Peyer's patch (tissue), 4 donors: ENCODE results near the gene PSMC3. TPM values are rescaled to one million over a fixed set of nuclear protein-coding genes. Genes with fewer than 3 reads are reported as not detected.

Source experiments
- DNase-seq, 3 donors: peaks; one replicate each; pipeline ENCODE4 v3.0.0-alpha.2; 2017 to 2019
- H3K27ac ChIP-seq, 4 donors: fragments of 200-600 bp; sonication (generic); one replicate each; pipeline ENCODE4 v1.5.1; 2016 to 2019
- H3K27me3 ChIP-seq, 2 donors: fragments of 200-600 bp; sonication (generic); one replicate each; pipeline ENCODE4 v1.5.1; 2019
- H3K36me3 ChIP-seq, 3 donors: fragments of 200-600 bp; sonication (generic); one replicate each; pipeline ENCODE4 v1.5.1; 2016 to 2019
- H3K4me1 ChIP-seq, 4 donors: fragments of 200-600 bp; sonication (generic); one replicate each; pipeline ENCODE4 v1.5.1; 2016 to 2019
- H3K4me3 ChIP-seq, 4 donors: fragments of 200-600 bp; sonication (generic); 1 replicate in 3 of 4; 2 replicates in 1 of 4; pipeline ENCODE4 v1.5.1; 2016 to 2019; ENCODE audit warnings: mild to moderate bottlenecking in 1 of 4
- H3K9me3 ChIP-seq, 4 donors: fragments of 200-600 bp; sonication (generic); one replicate each; pipeline ENCODE4 v1.5.1; 2016 to 2019; ENCODE audit warnings: mild to moderate bottlenecking in 1 of 4
- CTCF ChIP-seq, 6 experiments: fragments of 450-650 bp in 4 of 6; fragments of 200-600 bp in 2 of 6; sonication (generic) in 1 of 6; IDR thresholded peaks; one replicate each; pipeline ENCODE4 v1.5.1; 2017 to 2019; ENCODE audit warnings: antibody characterized with exemption in 6 of 6, mild to moderate bottlenecking in 3 of 6, moderate library complexity in 1 of 6
- POLR2A ChIP-seq, 2 donors: fragments of 450-650 bp; IDR thresholded peaks; one replicate each; pipeline ENCODE4 v1.5.1; 2017; ENCODE audit warnings: antibody characterized with exemption in 2 of 2, mild to moderate bottlenecking in 2 of 2, moderate library complexity in 2 of 2
- total RNA-seq, 4 donors: library from RNA; depleted of rRNA; stranded (reverse); fragments of >200 nt; gene quantifications; one replicate each; pipeline ENCODE4 v1.1.0, GENCODE V29; 2016

Gene PSMC3
- total RNA-seq, 4 donors from 2014 or later = 47.6 to 121 (median 70.9) TPM

GRCh38 chr11:47448566-47449427 lies 22.6 kb upstream of the PSMC3 start, which contains the start of gene RAPSN:
TSS of gene RAPSN (minus strand) at chr11:47449136. CDS start at chr11:47448964, 172 bp downstream.
- Histone ChIP-seq H3K36me3 (no peaks in the 10 kb centered on the region), H3K9me3 (no peaks in the 10 kb centered on the region), H3K27me3 (no peaks in the 10 kb centered on the region), H3K4me1 (no peaks in the 10 kb centered on the region), H3K4me3 (no peak within 1 kb of the TSS), H3K27ac (no peak within 1 kb of the TSS)
- DNase-seq = no peak
- TF ChIP-seq POLR2A (IDR thresholded peaks at IDR 0.05) = no peak
- TF ChIP-seq CTCF (IDR thresholded peaks at IDR 0.05) = no peak

GRCh38 chr11:47447906-47448305 lies 21.7 kb upstream of the PSMC3 start:
- no peak for TF ChIP-seq POLR2A (IDR thresholded peaks at IDR 0.05)
- TF ChIP-seq CTCF (IDR thresholded peaks at IDR 0.05) = no peak
- no peak overlapping the region for H3K4me3 ChIP-seq
- H3K27me3 ChIP-seq = no peaks in the 10 kb centered on the region
- no peaks in the 10 kb centered on the region for H3K4me1 ChIP-seq
- H3K27ac ChIP-seq = no peak overlapping the region
- no peaks in the 10 kb centered on the region for H3K36me3 ChIP-seq
- no peak for DNase-seq
- H3K9me3 ChIP-seq = no peaks in the 10 kb centered on the region

DNA sequence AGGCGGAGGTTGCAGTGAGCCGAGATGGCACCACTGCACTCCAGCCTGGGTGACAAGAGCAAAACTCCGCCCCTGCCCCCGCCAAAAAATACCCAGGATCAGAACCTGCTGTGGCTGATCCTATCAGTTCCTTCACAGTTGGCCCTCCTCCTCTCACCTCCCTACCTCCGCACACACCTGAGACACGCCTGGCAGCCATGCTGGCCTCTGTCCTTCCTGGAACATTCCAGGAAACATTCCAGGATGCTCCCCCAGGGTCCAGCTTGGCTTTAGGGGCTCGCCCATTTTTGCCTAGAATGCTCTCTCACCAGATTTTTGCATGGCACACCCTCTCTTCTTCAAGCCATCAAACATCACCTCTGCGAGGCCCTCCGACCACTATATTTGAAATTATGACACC lies 20.6 kb upstream of the PSMC3 start:
- Histone ChIP-seq H3K4me1 (no peaks in the 10 kb centered on the region), H3K36me3 (no peaks in the 10 kb centered on the region), H3K4me3 (no peak overlapping the region), H3K27ac (no peak overlapping the region), H3K9me3 (no peaks in the 10 kb centered on the region), H3K27me3 (no peaks in the 10 kb centered on the region)
- TF ChIP-seq POLR2A (IDR thresholded peaks at IDR 0.05) = no peak
- no peak for TF ChIP-seq CTCF (IDR thresholded peaks at IDR 0.05)
- no peak for DNase-seq

- no peak overlapping the region for H3K27ac ChIP-seq
- no peaks in the 10 kb centered on the region for H3K4me1 ChIP-seq
- no peaks in the 10 kb centered on the region for H3K27me3 ChIP-seq
- H3K36me3 ChIP-seq = no peaks in the 10 kb centered on the region
- no peak for DNase-seq
- no peaks in the 10 kb centered on the region for H3K9me3 ChIP-seq
- H3K4me3 ChIP-seq = no peak overlapping the region
- TF ChIP-seq CTCF (IDR thresholded peaks at IDR 0.05) = no peak
- TF ChIP-seq POLR2A (IDR thresholded peaks at IDR 0.05) = no peak
Measured at GRCh38 chr11:47445840-47446239, 19.6 kb upstream of the PSMC3 start.

DNA sequence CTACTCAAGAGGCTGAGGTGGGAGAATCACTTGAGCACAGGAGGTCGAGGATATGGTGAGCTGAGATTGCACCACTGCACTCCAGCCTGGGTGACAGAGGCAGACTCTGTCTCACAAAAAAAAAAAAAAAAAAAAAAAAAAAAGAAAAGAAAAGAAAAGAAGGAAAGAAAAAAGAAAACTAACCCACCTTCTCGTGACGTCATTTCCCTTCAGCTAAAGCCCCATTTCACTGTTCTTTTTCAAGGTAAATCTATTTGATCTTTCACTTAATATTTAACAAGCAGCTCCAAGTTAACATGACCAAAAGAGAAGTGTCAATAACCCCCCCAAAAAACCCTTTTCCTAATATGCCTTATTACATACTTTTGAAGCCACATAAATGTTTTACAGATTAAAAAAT lies 17.6 kb upstream of the PSMC3 start:
- H3K36me3 ChIP-seq = no peaks in the 10 kb centered on the region
- H3K4me3 ChIP-seq = no peak overlapping the region
- H3K4me1 ChIP-seq = no peaks in the 10 kb centered on the region
- DNase-seq = no peak
- H3K27me3 ChIP-seq = no peaks in the 10 kb centered on the region
- H3K27ac ChIP-seq = no peak overlapping the region
- TF ChIP-seq POLR2A (IDR thresholded peaks at IDR 0.05) = no peak
- H3K9me3 ChIP-seq = no peaks in the 10 kb centered on the region

DNA sequence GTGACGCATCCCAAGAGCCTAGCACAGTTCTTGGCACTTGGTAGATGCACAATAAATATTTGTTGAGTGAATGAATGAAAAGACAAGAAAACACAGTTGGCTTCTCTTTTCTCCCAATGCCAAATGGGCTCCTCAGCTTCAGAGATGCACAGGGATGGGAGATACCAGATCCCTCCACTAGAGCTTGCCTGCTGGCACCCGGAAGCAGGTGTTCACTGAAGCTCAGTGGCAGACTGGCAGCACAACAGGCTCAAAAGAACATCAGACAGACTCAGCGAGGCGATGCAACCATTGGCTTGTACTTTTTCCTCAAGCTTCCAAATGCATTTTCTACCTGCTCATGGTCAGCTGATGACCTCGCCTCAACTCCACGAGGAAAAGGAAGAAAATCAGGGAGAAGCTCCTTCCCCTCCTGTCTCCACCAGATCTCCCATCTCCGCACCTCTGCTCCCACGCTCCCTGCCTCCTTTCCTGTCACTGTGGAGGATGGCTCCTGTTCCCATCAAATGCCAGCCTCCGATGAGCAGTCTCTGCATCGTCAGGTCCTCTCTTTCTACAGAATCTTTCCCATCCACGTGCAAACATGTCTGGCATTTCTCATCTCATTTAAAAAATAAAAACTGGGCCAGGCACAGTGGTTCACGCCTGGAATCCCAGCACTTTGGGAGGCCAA lies 16.9 kb upstream of the PSMC3 start:
- TF ChIP-seq CTCF (IDR thresholded peaks at IDR 0.05) = no peak
- H3K4me3 ChIP-seq = no peak overlapping the region

More for the DNA sequence above, 16.9 kb upstream of the PSMC3 start:
- no peak overlapping the region for H3K27ac ChIP-seq
- H3K27me3 ChIP-seq = no peaks in the 10 kb centered on the region
- no peaks in the 10 kb centered on the region for H3K4me1 ChIP-seq
- H3K9me3 ChIP-seq = no peaks in the 10 kb centered on the region
- DNase-seq = no peak
- no peaks in the 10 kb centered on the region for H3K36me3 ChIP-seq
